ENCODE data around the gene NR3C1.

- TF ChIP-seq CTCF (conservative IDR thresholded peaks at IDR 0.05; ENCODE audit: low read length) (no peak), EZH2phosphoT487 (IDR thresholded peaks at IDR 0.05; ENCODE audit: borderline replicate concordance) (no peak)
Observed at GRCh38 chr5:143297756-143298155, 105.7 kb downstream of the NR3C1 start.

Data from Loucy (cell line).